HEK293T (cell line): ENCODE measurements around the gene CAP2.

Source experiments
- CTBP1 ChIP-seq: fragments of 450-650 bp; IDR thresholded peaks from 2 replicates; pipeline ENCODE4 v1.6.1; 2016; ENCODE audit warnings: borderline replicate concordance
- ELF4 ChIP-seq: fragments of 450-650 bp; IDR thresholded peaks from 2 replicates; pipeline ENCODE4 v1.6.1; 2017; ENCODE audit warnings: antibody characterized with exemption
- LEF1 ChIP-seq: fragments of 450-650 bp; IDR thresholded peaks from 2 replicates; pipeline ENCODE4 v1.6.1; 2017; ENCODE audit warnings: mild to moderate bottlenecking, borderline replicate concordance
- NFRKB ChIP-seq: fragments of 450-650 bp; IDR thresholded peaks from 2 replicates; pipeline ENCODE4 v1.6.1; 2016; ENCODE audit warnings: mild to moderate bottlenecking, moderate library complexity
- SP1 ChIP-seq: fragments of 450-650 bp; IDR thresholded peaks from 2 replicates; pipeline ENCODE4 v1.6.1; 2017
- SUZ12 ChIP-seq: fragments of 450-650 bp; IDR thresholded peaks from 2 replicates; pipeline ENCODE4 v1.6.1; 2016; ENCODE audit warnings: mild to moderate bottlenecking
- TF ChIP-seq, protein P1 (sequence below): fragments of 450-650 bp; IDR thresholded peaks from 2 replicates; pipeline ENCODE4 v1.6.1; 2016

DNA sequence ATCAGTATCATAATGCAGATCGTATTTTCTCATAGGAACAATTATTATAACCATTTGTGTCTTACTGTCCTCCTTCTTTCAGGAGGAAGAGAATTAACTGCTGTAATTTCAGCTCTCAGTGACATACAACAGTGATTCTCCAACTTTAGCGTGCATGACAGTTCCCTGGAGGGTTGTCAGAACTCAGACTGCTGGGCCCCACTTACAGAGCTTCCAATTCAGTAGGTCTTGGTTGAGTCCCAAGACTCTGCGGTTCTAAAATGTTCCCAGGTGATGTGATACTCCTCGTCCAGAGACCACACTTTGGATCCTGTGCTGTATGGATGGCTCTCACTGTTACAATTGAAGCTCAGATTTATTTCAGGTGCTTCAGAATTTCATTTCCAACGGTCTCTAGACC lies 72.8 kb downstream of the CAP2 start:
- TF ChIP-seq SUZ12, result no peak
- TF ChIP-seq SP1, result no peak
- TF ChIP-seq, protein P1, sequence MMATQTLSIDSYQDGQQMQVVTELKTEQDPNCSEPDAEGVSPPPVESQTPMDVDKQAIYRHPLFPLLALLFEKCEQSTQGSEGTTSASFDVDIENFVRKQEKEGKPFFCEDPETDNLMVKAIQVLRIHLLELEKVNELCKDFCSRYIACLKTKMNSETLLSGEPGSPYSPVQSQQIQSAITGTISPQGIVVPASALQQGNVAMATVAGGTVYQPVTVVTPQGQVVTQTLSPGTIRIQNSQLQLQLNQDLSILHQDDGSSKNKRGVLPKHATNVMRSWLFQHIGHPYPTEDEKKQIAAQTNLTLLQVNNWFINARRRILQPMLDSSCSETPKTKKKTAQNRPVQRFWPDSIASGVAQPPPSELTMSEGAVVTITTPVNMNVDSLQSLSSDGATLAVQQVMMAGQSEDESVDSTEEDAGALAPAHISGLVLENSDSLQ, result no peak
- no peak for TF ChIP-seq ELF4
- TF ChIP-seq NFRKB, result no peak
- no peak for TF ChIP-seq LEF1
- no peak for TF ChIP-seq CTBP1
